Caco-2 (cell line): ENCODE measurements around the gene GSG1. TPM values are rescaled to one million over a fixed set of nuclear protein-coding genes. Genes with fewer than 3 reads are reported as not detected.

Experiments
- BruUV-seq: library from RNA; stranded (reverse); fragments of 400-500 nt; replicated peaks from 2 replicates; lab custom pipeline; 2021; lab: Mats Ljungman, UMichigan
- CTCF ChIA-PET: fragments of 300-600 bp; sonication (Branson Sonifier 250); formaldehyde crosslinking; loops from one replicate; lab custom pipeline; 2022; ENCODE audit warnings: antibody characterized with exemption; lab: Charles Lee
- POLR2A ChIA-PET: fragments of 300-600 bp; sonication (Branson Sonifier 250); formaldehyde crosslinking; loops from one replicate; lab custom pipeline; 2022; ENCODE audit warnings: antibody characterized with exemption; lab: Charles Lee
- DNase-seq, 2 experiments: peaks; one replicate each; pipeline versions ENCODE4 v3.0.0 to v3.0.0-alpha.2; 2020 to 2022
- H3K27me3 ChIP-seq: replicated peaks from 2 replicates; pipeline ENCODE4 v1.6.0; 2011; ENCODE audit warnings: low read length; ENCODE audit not compliant: control insufficient read depth, insufficient read depth
- H3K36me3 ChIP-seq: 2 replicates; pipeline ENCODE4 v1.5.1; 2011; ENCODE audit warnings: low read length; ENCODE audit not compliant: control insufficient read depth, insufficient read depth
- H3K4me1 ChIP-seq: fragments of 250-450 bp; sonication (Bioruptor Pico); 2 replicates; pipeline ENCODE4 v1.5.1; 2020; ENCODE audit warnings: mild to moderate bottlenecking
- H3K4me3 ChIP-seq: 2 replicates; pipeline ENCODE4 v1.5.1; 2011; ENCODE audit warnings: low read depth, mild to moderate bottlenecking, control low read depth, low read length
- H3K9me3 ChIP-seq: fragments of 250-450 bp; sonication (Bioruptor Pico); 2 replicates; pipeline ENCODE4 v1.5.1; 2020; ENCODE audit warnings: mild to moderate bottlenecking, moderate library complexity
- H3K27ac Mint-ChIP-seq: one replicate; pipeline ENCODE4 v1.8.0; 2022; ENCODE audit warnings: mixed read lengths; ENCODE audit not compliant: unreplicated experiment
- H3K27me3 Mint-ChIP-seq: one replicate; pipeline ENCODE4 v1.8.0; 2022; ENCODE audit warnings: mixed read lengths; ENCODE audit not compliant: insufficient read depth, unreplicated experiment
- H3K36me3 Mint-ChIP-seq: one replicate; pipeline ENCODE4 v1.8.0; 2022; ENCODE audit warnings: mild to moderate bottlenecking, mixed read lengths; ENCODE audit not compliant: insufficient read depth, unreplicated experiment
- H3K4me1 Mint-ChIP-seq: one replicate; pipeline ENCODE4 v1.8.0; 2022; ENCODE audit warnings: low read depth, mixed read lengths; ENCODE audit not compliant: unreplicated experiment
- H3K4me3 Mint-ChIP-seq: one replicate; pipeline ENCODE4 v1.8.0; 2022; ENCODE audit warnings: mild to moderate bottlenecking, moderate library complexity, mixed read lengths; ENCODE audit not compliant: unreplicated experiment
- H3K9me3 Mint-ChIP-seq: one replicate; pipeline ENCODE4 v1.8.0; 2022; ENCODE audit warnings: mixed read lengths; ENCODE audit not compliant: unreplicated experiment
- intact Hi-C: fragments of 100-400 bp; cut with micrococcal nuclease; formaldehyde crosslinking; loops from one replicate; pipeline ENCODE4 v1.10.0; 2022; ENCODE audit not compliant: unreplicated experiment
- total RNA-seq: library from RNA; stranded (reverse); gene quantifications from 2 replicates; pipeline ENCODE4 v1.2.3, GENCODE V29; 2022
- TF ChIP-seq, protein P1 (sequence below), 2 experiments: fragments of 200-600 bp in 1 of 2; IDR thresholded peaks; 1 replicate in 1 of 2; 2 replicates in 1 of 2; pipeline versions ENCODE4 v1.5.1 to v1.8.0; 2011 to 2022; ENCODE audit warnings: antibody characterized with exemption in 1 of 2, control low read depth in 1 of 2, inconsistent platforms in 1 of 2, low read depth in 1 of 2, low read length in 1 of 2, mild to moderate bottlenecking in 1 of 2, moderate library complexity in 1 of 2; ENCODE audit not compliant: insufficient read depth in 1 of 2, severe bottlenecking in 1 of 2, unreplicated experiment in 1 of 2

GSG1 gene
- total RNA-seq, 1 experiment from 2014 or later = not detected

DNA sequence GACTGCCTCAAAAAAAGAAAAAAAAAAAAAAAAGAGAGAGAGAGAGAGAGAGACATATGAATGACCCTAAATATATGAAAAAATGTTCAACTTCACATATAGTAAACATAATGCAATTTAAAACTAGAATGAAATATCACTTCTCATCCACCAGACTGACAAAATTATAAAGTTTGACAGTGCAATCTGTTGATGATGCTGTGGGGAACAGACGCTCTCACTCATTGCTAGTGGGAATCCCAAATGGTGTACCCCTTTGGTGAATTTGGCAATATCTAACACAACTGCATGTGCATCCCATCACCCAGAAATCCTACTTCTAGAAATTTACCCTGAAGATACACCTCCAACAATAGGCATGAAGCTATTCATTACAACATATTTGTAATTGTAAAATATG is 2.3 kb upstream of the GSG1 start:
- CTCF ChIA-PET = no interaction called here

DNA sequence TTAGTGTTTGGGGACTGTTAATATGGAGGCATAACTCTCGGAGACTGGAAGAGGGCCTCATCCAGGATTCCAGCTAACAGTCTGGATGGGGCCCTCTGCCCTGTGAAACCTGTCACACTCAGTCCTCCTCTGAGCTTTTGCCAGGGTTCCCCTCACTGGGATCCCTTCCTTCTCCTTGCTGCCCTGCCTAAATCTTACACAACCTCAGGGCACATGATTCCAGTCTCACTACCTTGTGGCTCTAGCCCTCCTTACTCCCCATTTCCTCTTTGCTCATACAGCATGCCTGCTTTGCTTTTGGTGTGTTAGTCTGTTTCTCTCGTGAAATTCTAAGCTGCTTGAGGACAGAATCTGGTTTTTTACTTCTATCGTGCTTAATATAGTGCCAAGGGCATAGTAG is 942 bp upstream of the GSG1 start:
- no peaks in the 10 kb centered on the region for H3K36me3 Mint-ChIP-seq

More for the DNA sequence above, 2.3 kb upstream of the GSG1 start:
- peaks cover 15% of the 10 kb centered on the region for H3K4me1 ChIP-seq
- Mint-ChIP-seq H3K4me1 (peaks cover 14% of the 10 kb centered on the region), H3K9me3 (peaks cover 12% of the 10 kb centered on the region), H3K4me3 (no peak overlapping the region), H3K27me3 (no peaks in the 10 kb centered on the region), H3K27ac (no peak overlapping the region), H3K36me3 (no peaks in the 10 kb centered on the region)
- no peak for DNase-seq
- H3K27me3 ChIP-seq = no peaks in the 10 kb centered on the region
- intact Hi-C loops = no loop called here
- H3K9me3 ChIP-seq = peaks cover 15% of the 10 kb centered on the region; the same call in 1 of the 2 replicates
- no TSS peak for BruUV-seq
- POLR2A ChIA-PET = no interaction called here
- no peaks in the 10 kb centered on the region for H3K36me3 ChIP-seq
- TF ChIP-seq, protein P1, sequence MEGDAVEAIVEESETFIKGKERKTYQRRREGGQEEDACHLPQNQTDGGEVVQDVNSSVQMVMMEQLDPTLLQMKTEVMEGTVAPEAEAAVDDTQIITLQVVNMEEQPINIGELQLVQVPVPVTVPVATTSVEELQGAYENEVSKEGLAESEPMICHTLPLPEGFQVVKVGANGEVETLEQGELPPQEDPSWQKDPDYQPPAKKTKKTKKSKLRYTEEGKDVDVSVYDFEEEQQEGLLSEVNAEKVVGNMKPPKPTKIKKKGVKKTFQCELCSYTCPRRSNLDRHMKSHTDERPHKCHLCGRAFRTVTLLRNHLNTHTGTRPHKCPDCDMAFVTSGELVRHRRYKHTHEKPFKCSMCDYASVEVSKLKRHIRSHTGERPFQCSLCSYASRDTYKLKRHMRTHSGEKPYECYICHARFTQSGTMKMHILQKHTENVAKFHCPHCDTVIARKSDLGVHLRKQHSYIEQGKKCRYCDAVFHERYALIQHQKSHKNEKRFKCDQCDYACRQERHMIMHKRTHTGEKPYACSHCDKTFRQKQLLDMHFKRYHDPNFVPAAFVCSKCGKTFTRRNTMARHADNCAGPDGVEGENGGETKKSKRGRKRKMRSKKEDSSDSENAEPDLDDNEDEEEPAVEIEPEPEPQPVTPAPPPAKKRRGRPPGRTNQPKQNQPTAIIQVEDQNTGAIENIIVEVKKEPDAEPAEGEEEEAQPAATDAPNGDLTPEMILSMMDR (IDR thresholded peaks at IDR 0.05; ENCODE audit: insufficient read depth in 1 of 2, low read depth in 1 of 2, low read length in 1 of 2, severe bottlenecking in 1 of 2, unreplicated experiment in 1 of 2) = no peak
- no peak overlapping the region for H3K4me3 ChIP-seq

DNA sequence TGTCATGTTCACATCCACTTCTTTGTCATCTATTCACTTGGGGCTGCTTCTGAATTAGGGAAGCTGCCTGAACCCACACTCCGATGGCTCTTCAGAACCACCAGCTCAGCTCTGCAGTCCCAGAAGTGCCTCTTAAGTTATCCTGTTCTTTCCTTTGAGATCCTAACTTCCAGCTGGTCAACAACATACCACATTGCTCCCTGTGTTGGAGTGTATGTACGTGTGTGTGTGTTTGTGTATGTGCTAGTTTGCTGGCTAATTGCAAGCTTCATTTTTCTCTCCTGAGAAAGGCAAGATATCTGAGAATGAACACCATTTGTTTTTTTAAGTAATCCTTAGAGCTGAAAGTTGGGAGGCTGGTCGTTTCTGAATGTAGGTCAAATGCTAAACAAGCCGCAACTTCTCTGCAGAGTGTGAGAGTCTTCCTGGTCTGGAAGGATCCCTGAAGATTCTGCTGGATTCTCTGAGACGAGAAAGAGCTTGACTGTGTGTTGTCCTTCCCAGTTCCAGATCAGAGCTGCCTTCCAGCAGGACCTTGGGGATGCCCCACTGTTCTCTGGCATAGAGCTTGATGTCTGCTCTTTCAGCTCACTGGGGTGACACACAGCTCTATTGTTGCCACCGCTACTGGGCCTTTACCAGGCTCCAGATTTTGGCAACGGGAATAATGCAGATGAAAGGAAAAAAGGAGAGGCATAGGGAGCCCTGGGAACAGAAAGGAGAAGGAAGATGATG is 839 bp downstream of the GSG1 start:
- POLR2A ChIA-PET = interaction anchor here (0.6 to 1.5 kb wide), 4 partner anchors 23 to 316 kb away, joined by 3 to 5 read pairs (median 4); no protein-coding TSS in a partner anchor
- DNase-seq = no peak

More for the DNA sequence above, 942 bp upstream of the GSG1 start:
- intact Hi-C loops = no loop called here
- TF ChIP-seq, protein P1 (IDR thresholded peaks at IDR 0.05; ENCODE audit: insufficient read depth in 1 of 2, low read depth in 1 of 2, low read length in 1 of 2, severe bottlenecking in 1 of 2, unreplicated experiment in 1 of 2) = no peak
- Histone ChIP-seq H3K27me3 (no peaks in the 10 kb centered on the region), H3K36me3 (no peaks in the 10 kb centered on the region), H3K4me3 (no peak overlapping the region), H3K4me1 (peaks cover 26% of the 10 kb centered on the region), H3K9me3 (peaks cover 9% of the 10 kb centered on the region; the same call in 1 of the 2 replicates)
- peaks cover 26% of the 10 kb centered on the region for H3K4me1 Mint-ChIP-seq
- H3K4me3 Mint-ChIP-seq = no peak overlapping the region
- ChIA-PET POLR2A (no interaction called here), CTCF (no interaction called here)
- no TSS peak for BruUV-seq
- peaks cover 12% of the 10 kb centered on the region for H3K9me3 Mint-ChIP-seq
- no peak overlapping the region for H3K27ac Mint-ChIP-seq
- DNase-seq = no peak
- no peaks in the 10 kb centered on the region for H3K27me3 Mint-ChIP-seq

More for the DNA sequence above, 839 bp downstream of the GSG1 start:
- H3K4me1 Mint-ChIP-seq = peaks cover 44% of the 10 kb centered on the region
- TF ChIP-seq, protein P1 (IDR thresholded peaks at IDR 0.05; ENCODE audit: insufficient read depth in 1 of 2, low read depth in 1 of 2, low read length in 1 of 2, severe bottlenecking in 1 of 2, unreplicated experiment in 1 of 2) = no peak
- no peaks in the 10 kb centered on the region for H3K27me3 Mint-ChIP-seq
- Histone ChIP-seq H3K36me3 (no peaks in the 10 kb centered on the region), H3K27me3 (no peaks in the 10 kb centered on the region), H3K4me1 (peaks cover 40% of the 10 kb centered on the region), H3K4me3 (no peak overlapping the region), H3K9me3 (no peaks in the 10 kb centered on the region)
- H3K4me3 Mint-ChIP-seq = peak overlapping the region; percentile 75
- intact Hi-C loops = no loop called here
- CTCF ChIA-PET = interaction anchor here (0.6 to 6.0 kb wide), 5 partner anchors 22 to 1038 kb away, joined by 3 to 68 read pairs (median 4); no protein-coding TSS in a partner anchor
- H3K27ac Mint-ChIP-seq = peak overlapping the region; percentile 81
- peaks cover 6% of the 10 kb centered on the region for H3K36me3 Mint-ChIP-seq
- no TSS peak for BruUV-seq
- no peaks in the 10 kb centered on the region for H3K9me3 Mint-ChIP-seq
